ENCODE measurements around the gene HTR2B.
"Not testable (repeated sequence)": the region's sequence is repeated elsewhere in the genome, so short reads cannot be mapped to it uniquely, and the experiment has no call there.

HTR2B gene

DNA sequence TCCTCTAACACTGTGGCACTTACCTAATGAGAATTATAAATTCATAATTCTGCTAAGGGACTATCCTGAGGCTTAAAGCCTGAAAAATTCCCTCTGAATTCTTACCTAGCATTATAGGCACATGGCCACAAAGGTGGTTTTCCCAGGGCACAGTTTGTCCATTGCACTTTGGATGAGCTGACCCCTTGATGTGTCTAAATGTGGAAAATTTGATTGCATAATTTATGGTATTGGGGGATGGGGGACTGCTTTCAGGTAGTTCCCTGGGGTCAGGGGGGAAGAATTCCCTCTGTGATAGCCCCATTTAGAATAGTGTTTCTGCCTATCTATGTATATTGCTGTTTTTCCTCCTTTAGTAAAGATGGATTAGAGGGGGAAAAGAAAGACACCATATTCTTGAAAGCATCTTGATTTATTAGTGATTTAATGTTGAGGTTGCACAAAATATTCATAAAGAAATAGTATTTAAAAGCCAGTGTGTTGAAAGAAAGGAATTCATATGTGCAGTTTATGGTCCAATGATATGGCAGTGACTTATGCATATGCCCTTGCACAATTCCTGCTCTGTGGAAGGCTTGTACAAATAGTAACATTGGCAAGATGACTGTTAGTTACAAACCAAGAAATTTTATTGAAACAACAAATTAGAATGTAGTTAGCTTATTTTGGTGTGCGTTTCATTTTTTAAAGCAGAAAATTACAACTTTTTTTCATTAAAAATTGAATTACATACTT lies 8.7 kb upstream of the HTR2B start:
- no peak for DNase-seq (ENCODE audit: low read depth in 2 of 2)

- no peak for DNase-seq (ENCODE audit: low read depth in 2 of 2)
These were observed 7.3 kb upstream of the HTR2B start for GRCh38 chr2:231132129-231132528.

GRCh38 chr2:231130336-231131056 lies 5.7 kb upstream of the HTR2B start:
- no peak for DNase-seq (ENCODE audit: low read depth in 2 of 2)

DNA sequence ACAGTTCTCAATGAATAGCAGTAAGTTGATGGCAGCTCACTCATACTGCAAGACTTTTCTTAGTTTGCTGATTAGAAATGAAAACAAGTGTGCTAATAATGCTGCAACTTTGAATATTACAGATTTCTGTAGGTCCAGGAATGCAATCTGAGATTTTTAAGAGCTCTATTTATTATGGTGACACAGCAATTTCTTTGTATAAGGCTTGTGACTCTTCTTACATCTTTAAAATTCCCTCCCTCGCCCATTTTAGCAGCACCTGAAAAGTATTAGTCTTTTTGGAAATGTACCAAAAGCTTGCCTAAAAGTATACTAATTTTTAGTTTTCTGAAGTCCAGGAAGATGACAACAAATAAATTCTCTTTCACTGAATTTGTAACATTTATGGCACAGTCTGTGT lies 4.4 kb upstream of the HTR2B start:
- DNase-seq (ENCODE audit: low read depth in 2 of 2), result no peak

DNA sequence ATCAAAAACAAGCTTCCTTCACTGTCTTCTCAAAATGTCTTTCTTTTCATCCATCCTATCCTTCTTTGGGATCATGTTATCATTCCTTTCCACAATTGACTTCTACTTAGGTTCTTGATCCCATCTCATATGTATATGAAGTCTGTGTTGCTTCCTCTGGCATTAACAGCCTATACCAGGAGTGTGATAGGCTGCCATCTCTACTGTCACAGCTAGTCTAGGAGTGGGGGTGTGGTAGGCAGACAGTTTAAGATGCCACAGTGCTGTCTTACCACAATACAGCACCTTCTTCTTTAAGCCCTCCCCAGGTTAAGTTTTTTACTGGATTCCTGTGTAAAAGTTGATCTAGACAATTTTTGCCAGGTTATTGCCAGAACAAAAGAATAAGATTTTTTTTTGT lies 3.7 kb upstream of the HTR2B start:
- no peak for DNase-seq (ENCODE audit: low read depth in 2 of 2)

DNA sequence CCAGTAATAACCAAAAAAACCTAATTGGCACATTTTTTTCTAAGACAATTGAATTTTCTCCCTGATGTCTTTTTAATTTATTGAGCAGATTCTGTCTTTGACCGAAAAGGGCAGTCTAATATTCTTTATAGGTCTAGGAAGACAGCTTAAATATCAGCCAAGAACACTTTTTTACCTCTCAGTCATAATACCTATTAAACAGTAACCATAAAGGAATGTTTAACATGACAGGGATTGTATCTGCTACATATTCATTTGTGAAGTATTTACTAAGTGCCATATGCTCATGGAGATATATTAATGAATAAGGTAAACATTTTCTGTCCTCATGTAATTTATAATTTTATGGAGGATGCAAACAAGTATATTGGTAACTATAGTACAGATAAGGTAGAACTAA lies 3.1 kb upstream of the HTR2B start:
- DNase-seq (ENCODE audit: low read depth in 2 of 2), result no peak

DNA sequence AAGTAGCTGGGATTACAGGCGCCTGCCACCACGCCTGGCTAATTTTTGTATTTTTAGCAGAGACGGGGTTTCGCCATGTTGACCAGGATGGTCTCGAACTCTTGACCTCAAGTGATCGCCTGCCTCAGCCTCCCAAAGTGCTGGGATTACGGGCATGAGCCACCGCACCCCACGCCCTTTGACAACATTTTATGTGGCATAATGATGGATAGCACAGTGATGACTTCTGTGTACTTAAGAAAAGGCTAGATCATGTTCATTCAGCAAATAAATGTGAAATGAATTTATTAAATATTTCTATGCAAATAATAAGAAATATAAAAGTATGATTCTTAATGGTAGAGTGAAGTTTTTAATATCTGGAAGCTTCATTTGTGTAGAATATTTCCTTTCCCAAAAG lies 2.6 kb upstream of the HTR2B start:
- no peak for DNase-seq (ENCODE audit: low read depth in 2 of 2)

DNA sequence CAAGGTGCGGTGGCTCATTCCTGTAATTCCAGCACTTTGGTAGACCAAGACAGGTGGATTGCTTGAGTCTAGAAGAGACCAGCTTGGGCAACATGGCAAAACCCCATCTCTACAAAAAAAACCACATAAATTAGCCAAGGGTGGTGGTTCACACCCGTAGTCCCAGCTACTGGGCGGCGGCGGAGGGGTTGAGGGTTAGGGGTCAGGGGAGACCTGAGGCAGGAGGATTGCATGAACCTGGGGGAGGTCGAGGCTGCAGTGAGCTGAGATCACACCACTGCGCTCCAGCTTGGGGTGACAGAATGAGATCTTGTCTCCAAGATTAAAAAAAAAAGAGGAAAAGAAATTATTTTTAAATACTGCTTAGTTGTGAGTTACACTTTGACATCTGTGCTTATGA lies 1.3 kb upstream of the HTR2B start:
- DNase-seq (ENCODE audit: low read depth in 2 of 2), result no peak

DNA sequence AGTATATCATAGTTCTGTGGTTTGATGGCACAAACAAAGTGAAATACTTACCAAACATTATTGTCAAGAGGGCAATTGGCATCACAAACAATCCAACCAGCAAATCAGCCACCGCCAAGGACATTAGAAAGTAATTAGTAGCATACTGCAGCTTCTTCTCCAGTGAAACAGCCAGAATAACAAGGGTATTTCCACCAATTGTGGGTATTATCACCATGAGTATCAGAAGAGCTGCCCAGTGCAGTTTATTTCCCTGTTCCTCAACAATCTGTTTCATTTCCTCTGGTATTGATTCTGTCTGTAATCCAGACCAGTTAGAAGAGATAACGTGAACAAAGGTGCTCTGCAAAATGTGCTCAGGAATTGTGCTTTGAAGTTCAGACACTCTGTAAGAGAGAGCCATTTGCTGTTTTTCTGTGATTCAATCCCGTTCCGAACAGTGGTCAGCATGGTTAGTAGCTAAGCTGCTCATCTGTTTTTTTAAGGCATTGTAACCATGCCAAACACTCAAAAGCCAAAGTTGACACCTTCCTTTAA lies 1.4 kb downstream of the HTR2B start:
- DNase-seq (ENCODE audit: low read depth in 2 of 2), result no peak

- DNase-seq (ENCODE audit: low read depth in 2 of 2), result no peak
These were observed 6.3 kb downstream of the HTR2B start for GRCh38 chr2:231118614-231118942.

DNA sequence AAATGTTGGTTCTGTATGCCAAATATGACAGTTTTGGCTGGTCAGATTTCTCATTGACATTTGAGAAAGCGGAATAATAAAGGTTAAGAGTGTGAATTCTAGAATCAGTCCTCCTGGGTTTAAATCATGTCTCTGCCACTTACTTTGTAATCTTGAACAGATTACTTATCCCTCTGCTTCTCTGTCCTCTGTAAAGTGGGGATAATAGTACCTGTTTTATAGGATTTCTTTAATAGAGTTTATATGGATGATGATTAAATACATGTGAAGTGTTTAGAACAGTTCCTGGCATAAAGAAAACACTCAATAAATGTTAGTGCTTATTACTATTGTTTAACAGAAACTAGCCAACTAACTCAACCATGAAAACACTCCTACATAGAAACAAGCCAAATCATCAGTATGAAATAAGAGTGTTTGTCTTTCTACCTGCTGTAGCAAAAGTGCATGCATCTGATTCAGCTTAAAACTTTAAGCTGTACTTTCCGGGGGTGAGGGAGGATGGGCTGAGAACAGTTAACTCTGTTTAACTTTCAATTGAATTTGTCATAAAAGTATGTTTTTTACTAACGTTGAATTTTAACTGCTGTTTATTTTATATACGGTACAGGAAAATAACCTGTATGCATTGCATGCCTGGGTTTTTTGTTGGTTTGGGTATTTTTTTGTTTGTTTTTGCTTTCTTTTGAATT lies 6.8 kb downstream of the HTR2B start:
- DNase-seq (ENCODE audit: low read depth in 2 of 2), result no peak

GRCh38 chr2:231117148-231117547 lies 7.7 kb downstream of the HTR2B start:
- no peak for DNase-seq (ENCODE audit: low read depth in 2 of 2)

GRCh38 chr2:231115651-231116050 lies 9.2 kb downstream of the HTR2B start:
- no peak for DNase-seq (ENCODE audit: low read depth in 2 of 2)

DNA sequence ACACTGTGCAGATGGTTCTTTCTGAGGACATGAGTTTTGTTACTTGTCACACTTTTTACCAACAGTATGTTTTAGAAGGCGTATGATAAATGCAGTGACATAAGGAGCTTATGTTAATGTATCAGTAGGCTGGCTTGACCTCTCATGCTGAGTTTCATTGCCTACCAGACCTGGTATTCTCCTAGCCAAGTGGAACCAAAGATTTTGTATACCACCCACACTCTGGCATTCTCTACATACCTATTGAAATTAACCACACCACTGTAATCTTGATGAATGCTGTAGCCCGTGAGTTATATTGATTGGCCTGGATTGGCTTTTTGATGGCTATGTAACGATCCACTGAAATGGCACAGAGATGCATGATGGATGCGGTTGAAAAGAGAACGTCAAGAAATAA lies 11.4 kb downstream of the HTR2B start:
- no peak for DNase-seq (ENCODE audit: low read depth in 2 of 2)

DNA sequence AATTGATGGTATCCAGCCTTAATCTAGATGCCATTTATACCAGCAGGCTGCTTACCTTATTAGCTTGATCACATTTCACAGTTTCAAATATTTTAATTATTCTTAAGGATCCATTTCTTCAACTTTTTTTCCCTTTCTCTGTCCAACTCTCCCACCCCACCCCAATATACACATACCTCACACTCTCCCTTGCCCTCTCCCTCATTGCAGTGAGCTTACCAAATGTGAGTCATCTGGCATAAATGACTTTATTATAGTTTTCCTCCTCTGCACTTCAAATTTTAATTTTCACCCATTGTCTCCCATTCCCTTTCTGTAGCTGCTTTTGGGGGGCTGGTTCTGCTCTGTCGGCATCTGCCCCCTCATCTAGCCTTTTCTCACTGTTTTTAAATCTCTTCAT lies 12.9 kb downstream of the HTR2B start:
- no peak for DNase-seq (ENCODE audit: low read depth in 2 of 2)

DNA sequence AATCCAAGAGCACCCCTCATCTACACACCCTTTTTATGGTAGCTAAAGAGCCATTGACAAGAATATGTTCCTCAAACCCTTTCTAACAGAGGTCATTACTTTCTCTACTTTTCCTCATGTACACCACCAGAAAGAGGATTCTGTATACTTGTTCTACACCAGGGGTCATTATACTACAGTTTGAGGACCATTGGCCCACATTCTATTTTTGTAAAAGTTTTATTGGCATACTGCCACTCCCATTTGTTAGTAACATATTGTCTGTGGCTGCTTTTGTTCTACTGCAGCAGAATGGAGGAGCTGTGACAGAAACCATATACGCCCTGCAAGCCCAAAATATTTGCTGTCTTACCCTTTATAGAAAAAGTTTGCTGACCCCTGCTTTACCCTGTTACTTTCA lies 14.3 kb downstream of the HTR2B start:
- no peak for DNase-seq (ENCODE audit: low read depth in 2 of 2)

DNA sequence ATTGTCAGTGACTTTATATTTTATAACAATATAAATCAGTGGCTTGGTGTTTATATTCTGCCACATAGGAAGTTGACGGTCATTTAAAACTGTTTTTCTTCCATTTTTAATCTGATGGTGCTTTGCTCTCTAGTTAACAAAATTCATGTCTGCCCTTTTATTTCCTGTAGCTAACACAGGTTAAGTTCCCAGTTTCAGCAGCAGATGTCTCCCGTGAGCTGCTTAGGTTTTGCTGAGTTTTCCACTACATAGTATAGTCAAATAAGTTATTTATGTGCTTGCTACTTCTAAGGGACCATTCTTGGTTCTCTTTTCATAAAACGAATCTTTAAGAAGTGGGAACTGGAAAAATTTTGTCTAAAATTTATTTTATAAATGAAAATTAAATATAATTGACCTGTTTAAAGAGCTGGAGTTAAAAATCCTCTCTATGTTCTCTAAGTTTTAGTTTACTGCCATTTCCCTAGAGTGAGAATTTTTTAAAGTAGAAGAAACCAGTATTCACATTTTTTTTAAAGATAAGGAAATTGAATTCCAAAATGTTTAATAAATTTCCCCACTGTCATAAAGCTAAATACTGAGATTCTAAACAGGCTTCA lies 20.6 kb downstream of the HTR2B start:
- peak; percentile 23 to 42 for DNase-seq (ENCODE audit: low read depth in 2 of 2)

DNA sequence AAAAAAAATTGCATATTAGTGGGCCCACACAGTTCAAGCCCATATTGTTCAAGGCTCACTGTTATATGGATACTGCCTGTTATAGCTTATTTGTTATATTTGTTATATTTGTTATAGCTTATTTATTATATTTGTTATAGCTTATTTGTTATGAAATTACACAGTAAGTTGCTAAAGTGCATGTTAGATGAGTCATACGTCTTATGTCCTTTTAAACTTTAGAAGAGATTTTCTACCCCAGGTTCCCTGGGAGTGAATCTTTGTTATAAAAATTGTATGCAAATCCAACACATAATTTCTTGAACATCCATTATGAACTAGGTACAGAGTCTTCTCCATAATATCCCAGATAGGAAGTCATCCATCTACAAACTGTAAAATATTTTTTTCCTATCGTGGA lies 22.1 kb downstream of the HTR2B start:
- DNase-seq (ENCODE audit: low read depth in 2 of 2), result no peak

DNA sequence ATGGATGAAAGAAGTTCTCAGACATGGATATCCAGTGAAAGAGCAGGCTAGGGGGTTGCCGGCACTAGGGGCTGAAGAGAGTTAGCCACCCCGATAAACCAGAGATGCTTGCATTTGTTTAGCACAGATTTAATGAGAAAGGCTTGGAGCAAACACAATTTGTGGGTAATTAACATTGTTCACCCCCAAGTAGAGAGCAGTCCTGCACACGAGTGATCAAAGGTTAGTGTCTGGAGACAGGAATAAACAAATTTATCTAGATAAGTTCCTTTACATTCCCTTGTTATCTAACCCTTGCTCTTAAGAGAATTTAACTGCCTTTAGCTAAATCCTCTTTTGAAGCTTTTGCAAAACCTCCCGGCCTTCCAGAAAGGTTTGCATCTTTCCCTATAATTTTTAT lies 23.9 kb downstream of the HTR2B start:
- DNase-seq (ENCODE audit: low read depth in 2 of 2), result no peak

GRCh38 chr2:231100321-231100720 lies 24.5 kb downstream of the HTR2B start:
- DNase-seq (ENCODE audit: low read depth in 2 of 2), result not testable (repeated sequence)

- DNase-seq (ENCODE audit: low read depth in 2 of 2), result peak in 1 of 2 donors; percentile 4
These were observed 24.9 kb downstream of the HTR2B start for GRCh38 chr2:231099918-231100317.

DNA sequence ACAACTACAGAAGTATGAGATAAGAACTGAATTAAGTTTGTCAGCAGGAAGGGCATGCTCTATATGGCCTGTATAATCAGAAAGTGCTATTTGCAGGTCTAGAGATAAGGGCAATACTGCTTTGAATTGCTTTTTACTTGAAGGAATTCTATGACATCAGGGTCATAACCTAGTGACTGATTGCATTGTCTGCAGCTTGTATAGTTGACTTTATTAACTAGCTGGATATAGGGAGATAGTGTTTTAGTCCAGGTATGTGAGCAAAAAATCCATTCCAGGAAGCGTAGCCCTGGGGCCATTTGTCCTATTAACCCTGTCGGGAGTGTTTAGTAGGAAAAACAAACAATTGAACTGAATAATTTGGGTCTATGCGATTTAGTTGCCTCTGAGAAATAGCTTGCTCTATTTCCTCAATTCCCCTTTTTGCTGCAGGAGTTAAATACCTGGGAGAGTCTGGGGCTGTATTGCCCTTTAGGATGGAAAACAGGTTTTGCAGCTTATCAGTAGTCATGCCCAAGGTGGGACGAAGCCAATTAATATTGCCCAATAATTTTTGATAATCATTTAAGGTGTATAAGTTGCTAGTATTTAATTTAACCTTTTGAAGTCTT lies 30.0 kb downstream of the HTR2B start:
- DNase-seq (ENCODE audit: low read depth in 2 of 2), result no peak

All from stimulated activated CD4-positive, alpha-beta T cell treated with anti-CD3 and anti-CD28 coated beads, Interleukin-4, amount 100 ng/mL, for 48 hours (primary cell).